Small intestine (tissue), 7 donors: ENCODE data around the gene CNOT8. TPM values are rescaled to one million over a fixed set of nuclear protein-coding genes. Genes with fewer than 3 reads are reported as not detected.

Experiments used
- DNase-seq, 2 donors: peaks; one replicate each; pipeline versions ENCODE4 v3.0.0 to v3.0.0-alpha.2; 2013
- FAIRE-seq: peaks from 2 replicates; lab custom pipeline; 2012; peaks lifted over from hg19 to GRCh38; lab: Jason Lieb, UNC
- H3K27ac ChIP-seq, 3 donors: one replicate each; pipeline ENCODE4 v1.5.1; 2013; ENCODE audit warnings: low read length in 2 of 3, mild to moderate bottlenecking in 2 of 3, control low read depth in 1 of 3, inconsistent platforms in 1 of 3, low read depth in 1 of 3, moderate library complexity in 1 of 3
- H3K27me3 ChIP-seq, 3 donors: one replicate each; pipeline ENCODE4 v1.6.1; 2013; ENCODE audit warnings: low read length in 3 of 3, inconsistent platforms in 1 of 3; ENCODE audit not compliant: control insufficient read depth in 3 of 3, insufficient read depth in 3 of 3
- H3K36me3 ChIP-seq, 3 donors: one replicate each; pipeline ENCODE4 v1.6.1; 2013; ENCODE audit warnings: low read length in 3 of 3, inconsistent platforms in 1 of 3, low read depth in 1 of 3, mild to moderate bottlenecking in 1 of 3, moderate library complexity in 1 of 3; ENCODE audit not compliant: control insufficient read depth in 3 of 3, insufficient read depth in 2 of 3
- H3K4me1 ChIP-seq, 3 donors: one replicate each; pipeline ENCODE4 v1.6.1; 2013; ENCODE audit warnings: low read length in 2 of 3, inconsistent platforms in 1 of 3, low read depth in 1 of 3, mild to moderate bottlenecking in 1 of 3, moderate library complexity in 1 of 3; ENCODE audit not compliant: control insufficient read depth in 3 of 3, insufficient read depth in 2 of 3
- H3K4me3 ChIP-seq, 3 donors: one replicate each; pipeline ENCODE4 v1.5.1; 2013; ENCODE audit warnings: low read length in 3 of 3, control low read depth in 1 of 3, inconsistent platforms in 1 of 3, low read depth in 1 of 3, mild to moderate bottlenecking in 1 of 3, moderate library complexity in 1 of 3
- H3K9me3 ChIP-seq, 2 donors: one replicate each; pipeline ENCODE4 v1.6.1; 2013; ENCODE audit warnings: low read depth in 1 of 2, low read length in 1 of 2; ENCODE audit not compliant: control insufficient read depth in 2 of 2, insufficient read depth in 1 of 2
- WGBS, 3 donors: extraction: QIAGEN DNeasy Blood & Tissue Kit; methylation state at CpG; one replicate each; pipeline ENCODE4 v1.1.7; 2013; 5-methylcytosine and 5-hydroxymethylcytosine counted together
- polyA plus RNA-seq, 4 donors: library from polyadenylated mRNA; stranded (reverse) in 3 of 4; unstranded in 1 of 4; fragments of 200-250 nt in 3 of 4; fragments of 120-200 nt in 1 of 4; gene quantifications; one replicate each; pipeline versions ENCODE4 v1.2.1 to v1.2.3, GENCODE V29; 2013
- donor health status: healthy with polysubstance abuse.
- donor health status: control.
- donor health status: control.
- donor health status: Bipolar disorder and iron deficiency.
- donor health status: healthy.

The CNOT8 gene
- polyA plus RNA-seq, 4 donors = 43.5 to 54.1 (median 48.9) TPM

DNA sequence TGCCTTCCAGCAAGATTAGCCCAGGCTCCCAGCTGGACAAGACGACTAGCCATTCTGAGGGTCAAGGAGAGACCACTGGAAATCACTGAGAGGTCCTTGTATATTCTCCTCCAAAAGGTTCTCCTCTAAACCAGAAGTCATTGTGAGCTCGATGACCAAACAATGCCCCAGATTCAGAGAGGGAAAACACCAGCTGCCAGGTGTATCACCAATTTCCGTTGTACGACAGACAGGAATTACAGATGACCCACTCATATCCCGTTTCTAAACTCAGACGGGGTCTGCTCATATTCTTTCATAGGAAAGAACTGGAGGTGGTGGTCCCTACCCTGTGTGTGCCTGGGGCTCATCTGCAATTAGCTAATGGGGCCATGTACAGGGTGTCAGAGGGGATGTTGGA lies 22.2 kb upstream of the CNOT8 start:
- no peaks in the 10 kb centered on the region for H3K9me3 ChIP-seq
- no peak for FAIRE-seq
- peaks cover 2 to 27% (median 2%) of the 10 kb centered on the region in 3 donors for H3K4me1 ChIP-seq
- H3K4me3 ChIP-seq = no peak overlapping the region
- no peaks in the 10 kb centered on the region for H3K27me3 ChIP-seq
- DNase-seq = no peak
- H3K36me3 ChIP-seq = peaks cover 0 to 4% (median 0%) of the 10 kb centered on the region in 3 donors
- H3K27ac ChIP-seq = peak overlapping the region in 1 of 3 donors; percentile 24
- WGBS, 3 donors = 52 to 85% (median 71%) methylated on average over 6 of the region's 6 CpGs

DNA sequence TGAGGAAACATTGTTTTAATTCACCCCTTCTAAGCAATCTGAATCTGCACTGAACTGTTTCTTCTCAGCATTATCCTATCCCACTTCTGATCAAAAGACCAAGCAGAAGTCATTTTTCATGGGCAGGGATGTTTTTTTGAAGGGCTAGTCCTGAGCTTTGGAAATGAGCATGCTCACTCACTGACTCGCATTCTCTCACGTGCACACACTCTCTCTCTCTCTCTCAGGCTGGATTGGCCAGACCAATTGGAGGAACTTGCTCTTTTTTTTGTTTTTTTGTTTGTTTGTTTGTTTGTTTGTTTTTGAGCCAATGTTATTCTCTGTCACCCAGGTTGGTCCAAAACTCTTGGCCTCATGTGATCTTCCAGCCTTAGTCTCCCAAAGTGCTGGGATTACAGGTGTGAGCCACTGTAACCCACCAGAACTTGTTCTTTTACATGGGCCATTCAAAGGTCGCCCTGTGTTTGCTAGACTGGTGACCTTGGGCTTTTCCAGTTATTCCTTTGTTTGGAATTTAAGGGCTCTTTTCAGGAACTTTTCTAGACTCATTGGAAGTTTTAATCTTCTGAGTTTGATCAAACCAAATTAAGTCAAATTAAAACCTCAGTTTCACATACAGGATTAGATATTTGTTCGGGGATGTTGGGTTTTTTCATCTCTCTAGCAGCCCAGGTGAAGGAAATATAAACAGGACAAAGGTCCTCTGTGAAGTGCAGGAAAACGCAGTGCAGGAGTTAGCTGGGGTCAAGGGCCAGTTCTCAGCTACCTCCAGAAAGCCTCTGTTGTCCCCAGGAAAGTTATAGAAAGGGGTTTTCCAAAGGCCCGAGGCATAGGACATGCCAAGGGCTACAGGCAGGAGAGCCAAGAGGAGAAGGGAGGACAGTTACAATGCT lies 21.2 kb upstream of the CNOT8 start:
- 33 to 62% (median 47%) methylated on average over 6 of the region's 6 CpGs for WGBS, 3 donors
- Histone ChIP-seq H3K4me3 (no peak overlapping the region), H3K9me3 (no peaks in the 10 kb centered on the region), H3K4me1 (peaks cover 2 to 27% (median 2%) of the 10 kb centered on the region in 3 donors), H3K27me3 (no peaks in the 10 kb centered on the region), H3K36me3 (no peaks in the 10 kb centered on the region), H3K27ac (peak overlapping the region; percentile 8 to 70 (median 22))
- DNase-seq (peak; percentile 71 to 75), FAIRE-seq (no peak)

DNA sequence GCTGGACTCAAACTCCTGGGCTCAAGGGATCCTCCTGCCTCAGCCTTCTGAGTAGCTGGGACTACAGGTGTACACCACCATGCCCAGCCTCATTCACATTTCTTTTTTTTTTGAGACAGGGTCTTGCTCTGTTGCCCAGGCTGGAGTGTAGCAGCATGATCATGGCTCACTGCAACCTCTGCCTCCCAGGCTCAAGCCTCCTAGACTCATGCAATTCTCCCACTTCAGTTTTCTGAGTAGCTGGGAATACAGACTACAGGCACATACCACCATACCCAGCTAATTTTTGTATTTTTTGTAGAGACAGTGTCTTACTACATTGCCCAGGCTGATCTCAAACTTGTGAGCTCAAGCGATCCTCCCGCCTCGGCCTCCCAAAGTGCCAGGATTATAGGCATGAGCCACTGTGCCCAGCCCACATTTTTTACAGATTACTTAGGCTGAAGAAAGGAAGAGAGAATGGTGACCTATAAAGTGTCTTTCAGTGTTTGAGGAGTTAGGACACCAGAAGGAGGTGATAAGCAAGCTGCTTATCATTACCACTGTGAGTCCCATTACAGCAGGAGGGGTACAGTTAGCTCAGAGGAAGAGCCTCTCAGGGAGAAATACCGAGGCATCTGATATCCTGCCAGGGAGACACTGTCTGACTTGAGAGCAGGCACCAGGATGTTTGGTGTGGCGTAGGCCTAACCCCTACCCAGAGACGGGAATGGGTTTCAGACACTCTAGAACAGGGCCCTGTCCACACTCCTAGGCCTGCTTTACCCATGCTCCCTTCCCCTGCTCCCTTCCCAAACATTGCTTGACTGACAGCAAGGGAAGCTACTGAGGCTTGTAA lies 17.8 kb upstream of the CNOT8 start:
- peaks cover 2 to 16% (median 5%) of the 10 kb centered on the region in 3 donors for H3K4me1 ChIP-seq
- no peak overlapping the region for H3K27ac ChIP-seq
- no peaks in the 10 kb centered on the region for H3K27me3 ChIP-seq
- no peaks in the 10 kb centered on the region for H3K36me3 ChIP-seq
- DNase-seq (no peak), FAIRE-seq (no peak)
- H3K9me3 ChIP-seq = no peaks in the 10 kb centered on the region
- no peak overlapping the region for H3K4me3 ChIP-seq
- WGBS, 3 donors = 72 to 83% (median 80%) methylated on average over 6 of the region's 6 CpGs

DNA sequence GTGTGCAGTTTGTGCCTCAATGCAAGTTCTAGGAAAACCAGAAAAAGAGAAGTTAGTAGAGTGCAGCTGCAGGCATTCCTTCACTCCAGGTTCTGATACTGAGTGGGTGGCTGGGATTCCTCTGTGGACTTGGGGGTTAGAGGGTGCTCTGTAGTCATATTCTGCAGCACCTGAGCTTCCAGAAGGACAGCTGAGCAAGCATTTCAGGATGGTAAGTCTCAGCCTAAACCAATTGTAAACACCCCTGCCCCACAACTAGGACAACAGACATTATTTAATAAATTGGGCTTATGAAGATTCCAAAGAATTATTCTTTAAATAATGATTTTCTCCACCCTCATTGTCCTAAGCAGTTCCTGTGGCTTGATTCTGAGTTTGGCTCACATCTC lies 17.2 kb upstream of the CNOT8 start:
- Histone ChIP-seq H3K9me3 (no peaks in the 10 kb centered on the region), H3K36me3 (no peaks in the 10 kb centered on the region), H3K27me3 (no peaks in the 10 kb centered on the region), H3K27ac (no peak overlapping the region), H3K4me3 (no peak overlapping the region), H3K4me1 (peaks cover 2 to 16% (median 5%) of the 10 kb centered on the region in 3 donors)
- DNase-seq = no peak
- no peak for FAIRE-seq

DNA sequence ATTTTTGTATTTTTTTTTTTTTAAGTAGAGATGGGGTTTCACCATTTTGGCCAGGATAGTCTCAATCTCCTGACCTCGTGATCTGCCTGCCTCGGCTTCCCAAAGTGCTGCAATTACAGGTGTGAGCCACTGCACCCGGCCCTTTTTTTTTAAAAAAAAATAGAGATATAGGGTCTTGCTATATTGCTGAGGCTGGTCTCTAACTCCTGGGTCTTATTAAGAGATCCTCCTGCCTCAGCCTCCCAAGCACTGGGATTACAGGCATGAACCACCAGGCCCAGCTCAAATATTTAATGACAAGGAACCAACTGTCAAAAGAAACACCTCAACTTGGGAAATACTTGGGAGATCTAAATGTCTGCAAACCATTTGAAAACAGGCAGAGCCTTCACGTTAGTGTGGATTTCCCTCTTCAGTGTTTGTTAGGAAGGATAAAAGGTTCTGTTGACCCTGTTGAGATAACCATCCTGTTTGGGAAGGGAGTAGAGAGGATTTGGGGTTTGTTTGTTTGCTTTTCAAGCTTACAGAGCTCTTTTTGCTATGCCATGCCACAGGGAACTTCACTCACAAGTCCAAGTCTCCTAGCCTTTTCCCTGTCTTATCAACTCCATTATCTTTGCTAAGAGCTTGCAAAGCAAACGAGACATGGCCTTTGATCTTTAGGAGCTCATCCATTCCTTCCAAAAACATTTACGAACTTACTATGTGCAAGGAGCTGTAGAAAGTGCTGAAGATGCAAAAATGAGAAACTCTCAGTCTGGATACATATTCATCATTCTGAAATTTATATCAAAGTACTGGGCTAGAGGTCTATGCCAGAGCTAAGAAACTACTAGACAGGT lies 15.5 kb upstream of the CNOT8 start:
- FAIRE-seq (no peak), DNase-seq (peak in 1 of 2 donors; percentile 27)
- Histone ChIP-seq H3K27ac (no peak overlapping the region), H3K27me3 (no peaks in the 10 kb centered on the region), H3K4me3 (no peak overlapping the region), H3K9me3 (no peaks in the 10 kb centered on the region), H3K36me3 (no peaks in the 10 kb centered on the region), H3K4me1 (peaks cover under 1 to 5% (median 4%) of the 10 kb centered on the region in 3 donors)
- 53 to 80% (median 62%) methylated on average over 6 of the region's 6 CpGs for WGBS, 3 donors

DNA sequence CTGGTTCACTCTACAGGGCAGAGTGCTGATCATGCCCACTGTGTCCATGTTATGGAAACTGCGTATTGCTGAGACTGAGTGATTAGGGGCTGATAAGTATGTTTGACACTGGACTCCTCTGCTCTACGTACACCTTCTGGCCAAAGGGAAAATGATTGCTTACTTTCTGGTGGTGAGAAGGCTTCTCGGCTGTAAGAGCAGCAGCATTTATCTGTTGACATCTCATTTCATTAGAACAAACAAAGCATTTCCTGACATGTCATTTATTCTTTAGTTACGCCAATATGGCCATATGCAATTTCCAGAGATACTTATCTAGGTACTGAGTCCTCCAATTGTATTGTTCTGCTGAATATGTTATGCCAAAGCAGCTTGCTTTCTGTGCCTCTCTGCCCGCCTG lies 13.6 kb upstream of the CNOT8 start:
- no peak overlapping the region for H3K27ac ChIP-seq
- H3K27me3 ChIP-seq = no peaks in the 10 kb centered on the region
- H3K36me3 ChIP-seq = no peaks in the 10 kb centered on the region
- H3K9me3 ChIP-seq = no peaks in the 10 kb centered on the region
- DNase-seq (no peak), FAIRE-seq (no peak)
- H3K4me1 ChIP-seq = peaks cover 0 to 4% (median 0%) of the 10 kb centered on the region in 3 donors
- no peak overlapping the region for H3K4me3 ChIP-seq
- 71 to 82% (median 75%) methylated on average over 5 of the region's 5 CpGs for WGBS, 3 donors

DNA sequence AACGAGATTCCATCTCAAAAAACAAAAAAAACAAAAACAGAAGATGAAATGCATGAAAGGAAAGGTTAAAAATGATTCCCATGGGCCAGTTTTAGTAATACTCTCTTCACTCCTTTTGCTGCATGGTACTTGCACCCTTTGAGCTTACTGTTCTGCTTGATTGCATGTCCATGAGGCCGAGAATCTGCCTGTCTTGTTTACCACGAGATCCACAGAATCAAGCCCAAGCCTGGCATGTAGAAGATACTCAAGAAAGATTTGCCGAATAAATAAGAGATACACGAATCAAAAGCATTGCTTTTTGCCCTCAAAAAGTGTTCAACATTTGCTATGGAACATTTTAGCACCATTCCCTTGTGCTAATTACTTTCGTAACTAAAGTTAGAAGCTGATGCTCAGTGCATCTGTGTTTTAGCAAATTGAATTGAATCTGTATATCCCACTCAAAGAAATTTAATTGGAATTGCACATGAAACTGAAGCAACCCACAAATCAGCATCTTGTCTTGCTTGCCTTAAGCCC lies 9.1 kb upstream of the CNOT8 start:
- DNase-seq (no peak), FAIRE-seq (no peak)
- Histone ChIP-seq H3K27me3 (no peaks in the 10 kb centered on the region), H3K36me3 (no peaks in the 10 kb centered on the region), H3K4me3 (no peak overlapping the region), H3K4me1 (no peaks in the 10 kb centered on the region), H3K27ac (no peak overlapping the region), H3K9me3 (no peaks in the 10 kb centered on the region)
- 73 to 82% (median 75%) methylated on average over 6 of the region's 6 CpGs for WGBS, 3 donors
